ENCODE results near the gene TBC1D22A. TPM values are rescaled to one million over a fixed set of nuclear protein-coding genes. Genes with fewer than 3 reads are reported as not detected.
"Not testable (repeated sequence)": the region's sequence is repeated elsewhere in the genome, so short reads cannot be mapped to it uniquely, and the experiment has no call there.

TBC1D22A gene, protein sequence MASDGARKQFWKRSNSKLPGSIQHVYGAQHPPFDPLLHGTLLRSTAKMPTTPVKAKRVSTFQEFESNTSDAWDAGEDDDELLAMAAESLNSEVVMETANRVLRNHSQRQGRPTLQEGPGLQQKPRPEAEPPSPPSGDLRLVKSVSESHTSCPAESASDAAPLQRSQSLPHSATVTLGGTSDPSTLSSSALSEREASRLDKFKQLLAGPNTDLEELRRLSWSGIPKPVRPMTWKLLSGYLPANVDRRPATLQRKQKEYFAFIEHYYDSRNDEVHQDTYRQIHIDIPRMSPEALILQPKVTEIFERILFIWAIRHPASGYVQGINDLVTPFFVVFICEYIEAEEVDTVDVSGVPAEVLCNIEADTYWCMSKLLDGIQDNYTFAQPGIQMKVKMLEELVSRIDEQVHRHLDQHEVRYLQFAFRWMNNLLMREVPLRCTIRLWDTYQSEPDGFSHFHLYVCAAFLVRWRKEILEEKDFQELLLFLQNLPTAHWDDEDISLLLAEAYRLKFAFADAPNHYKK
- 7.1 and 7.2 TPM in 2 replicates for total RNA-seq (2014; rRNA removed; shearing (Covaris generic))

DNA sequence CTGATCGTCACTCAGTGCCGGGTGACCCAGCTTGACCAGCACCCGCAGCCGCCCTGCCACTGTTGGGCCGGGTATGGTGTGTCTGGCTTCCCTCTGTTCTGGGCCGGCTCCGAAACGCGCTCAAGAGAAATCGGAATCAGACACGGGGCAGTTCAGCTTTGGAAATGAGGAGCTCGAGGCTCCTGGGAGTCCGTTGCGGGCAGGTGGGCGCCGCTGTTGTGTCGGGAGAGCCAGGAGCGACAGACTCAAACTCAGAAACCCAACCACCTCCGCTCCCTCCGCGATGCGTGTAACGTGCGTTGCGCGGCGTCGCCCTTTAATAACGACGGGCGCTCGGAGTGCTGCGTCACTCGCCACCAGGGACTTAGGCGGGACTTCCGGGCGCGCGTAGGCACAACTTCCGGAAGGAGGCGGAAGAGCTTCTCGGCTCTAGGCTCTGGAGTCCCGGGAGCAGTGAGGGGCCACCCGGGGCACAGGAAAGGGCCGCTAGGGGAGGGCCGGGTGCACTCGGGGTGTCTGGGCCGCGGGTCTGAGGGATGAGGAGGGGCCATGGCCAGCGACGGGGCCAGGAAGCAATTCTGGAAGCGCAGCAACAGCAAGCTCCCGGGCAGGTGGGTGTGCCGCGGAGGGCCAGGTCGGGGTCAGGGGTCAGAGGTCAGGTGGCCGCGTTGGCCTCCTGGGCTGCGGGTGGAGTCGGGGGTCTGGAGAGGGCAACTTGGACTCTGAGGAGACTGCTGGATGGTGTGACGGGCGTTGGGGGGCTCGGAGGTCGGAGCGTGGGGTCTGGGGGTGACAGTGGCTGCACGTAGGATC, at the start of gene TBC1D22A:
TBC1D22A (plus strand) TSS at position 413 of the 813 bp plus-strand sequence; CDS start at position 550, 137 bp downstream.
- DNase-seq (ENCODE audit: low read depth), result peak; percentile 91

DNA sequence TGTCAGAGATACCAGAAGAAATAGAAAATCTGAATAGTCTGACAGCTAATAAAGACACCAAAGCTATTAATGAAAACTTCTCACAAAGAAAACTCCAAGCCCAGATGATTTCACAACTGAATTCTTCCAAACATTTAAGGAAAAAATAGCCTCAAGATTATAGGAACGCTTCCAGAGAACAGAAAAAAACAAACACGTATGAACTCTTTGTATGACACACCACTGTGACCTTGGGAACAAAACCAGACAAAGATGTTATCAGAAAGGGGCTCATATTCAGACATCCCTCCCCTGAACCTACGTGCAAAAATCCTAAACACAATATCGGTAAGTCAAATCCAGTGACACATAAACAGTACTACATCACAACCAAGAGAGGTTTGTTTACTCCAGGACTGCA, 47.9 kb upstream of the TBC1D22A start:
- DNase-seq (ENCODE audit: low read depth), result no peak

DNA sequence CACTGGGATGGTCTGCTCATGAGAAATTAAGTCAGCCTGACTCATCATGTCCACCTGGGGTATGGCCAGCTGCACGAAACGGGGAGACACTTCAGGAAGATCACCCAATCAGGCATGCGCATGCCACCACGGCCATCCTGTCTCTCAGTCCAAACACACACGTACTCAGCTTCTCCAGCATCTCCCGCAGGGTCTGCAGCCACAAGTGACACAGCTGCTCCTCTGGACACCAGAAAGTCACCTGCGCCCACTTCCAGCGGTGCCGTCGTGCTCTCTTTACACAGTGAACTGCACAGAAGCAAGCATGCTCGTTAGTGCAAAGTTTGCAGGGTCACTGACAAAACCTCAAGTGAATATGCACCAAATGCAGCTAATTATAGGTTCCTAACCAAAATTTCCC, 42.5 kb upstream of the TBC1D22A start:
- DNase-seq (ENCODE audit: low read depth), result no peak

DNA sequence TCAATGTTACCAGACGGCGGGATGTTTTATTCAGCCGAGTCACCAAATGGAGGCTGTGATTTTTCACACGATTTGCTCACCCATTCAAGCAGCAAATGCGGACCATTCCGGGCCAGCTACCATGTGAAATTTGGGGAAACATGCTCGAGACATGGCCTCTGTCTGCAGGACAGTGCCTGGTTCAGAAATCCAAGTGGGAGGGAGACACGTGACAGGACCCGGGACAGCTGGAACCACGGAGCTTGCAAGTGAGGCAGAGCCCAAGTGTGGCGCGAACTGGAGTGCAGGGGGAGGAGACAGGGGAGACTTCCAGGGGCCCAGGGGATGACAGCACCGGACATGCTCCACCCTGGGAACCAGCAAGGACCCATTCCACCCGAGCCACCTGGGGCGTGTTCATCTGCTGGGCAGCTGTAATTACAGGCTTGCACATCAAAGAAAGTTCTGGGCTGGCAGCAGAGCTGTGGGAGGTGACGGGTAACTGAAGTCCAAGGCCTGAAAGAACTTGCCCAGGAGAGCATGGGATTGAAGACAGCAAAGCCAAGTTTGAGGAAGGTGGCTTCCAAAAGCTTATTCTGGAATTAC, 40.9 kb upstream of the TBC1D22A start:
- DNase-seq (ENCODE audit: low read depth), result no peak

DNA sequence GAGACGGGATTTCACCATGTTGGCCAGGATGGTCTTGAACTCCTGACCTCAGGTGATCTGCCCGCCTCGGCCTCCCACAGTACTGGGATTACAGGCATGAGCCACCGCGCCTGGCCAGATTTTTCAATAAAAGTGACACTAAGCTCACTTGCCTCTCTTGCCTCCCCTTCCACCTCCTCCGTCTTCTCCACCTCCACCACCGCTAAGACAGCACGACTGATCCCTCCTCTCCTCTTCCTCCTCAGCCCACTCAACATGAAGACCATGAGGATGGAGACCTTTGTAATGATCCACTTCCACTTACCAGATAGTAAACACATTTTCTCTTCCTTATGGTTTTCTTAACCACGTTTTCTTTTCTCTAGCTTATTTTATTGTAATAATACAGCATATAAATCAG, 38.6 kb upstream of the TBC1D22A start:
- no peak for DNase-seq (ENCODE audit: low read depth)

DNA sequence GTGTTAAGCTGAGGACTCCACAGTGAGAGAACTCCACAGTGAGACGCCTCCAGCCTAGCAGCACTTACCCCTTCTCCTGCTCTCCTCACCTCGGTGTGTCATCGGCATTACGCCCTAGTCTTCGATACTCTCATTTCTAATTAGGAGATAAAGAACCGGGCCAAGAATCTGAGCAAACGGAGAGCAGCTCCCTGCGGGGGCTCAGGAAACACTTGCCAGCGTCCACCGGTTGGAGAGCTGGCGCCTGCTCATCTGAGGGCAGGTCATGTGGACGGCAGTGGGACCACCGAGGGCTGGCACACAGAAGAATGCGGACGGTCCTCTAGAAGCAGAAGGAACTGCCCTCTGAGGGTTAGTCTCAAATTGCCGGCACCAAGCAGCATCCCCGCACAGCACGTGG, 37.4 kb upstream of the TBC1D22A start:
- DNase-seq (ENCODE audit: low read depth), result no peak

DNA sequence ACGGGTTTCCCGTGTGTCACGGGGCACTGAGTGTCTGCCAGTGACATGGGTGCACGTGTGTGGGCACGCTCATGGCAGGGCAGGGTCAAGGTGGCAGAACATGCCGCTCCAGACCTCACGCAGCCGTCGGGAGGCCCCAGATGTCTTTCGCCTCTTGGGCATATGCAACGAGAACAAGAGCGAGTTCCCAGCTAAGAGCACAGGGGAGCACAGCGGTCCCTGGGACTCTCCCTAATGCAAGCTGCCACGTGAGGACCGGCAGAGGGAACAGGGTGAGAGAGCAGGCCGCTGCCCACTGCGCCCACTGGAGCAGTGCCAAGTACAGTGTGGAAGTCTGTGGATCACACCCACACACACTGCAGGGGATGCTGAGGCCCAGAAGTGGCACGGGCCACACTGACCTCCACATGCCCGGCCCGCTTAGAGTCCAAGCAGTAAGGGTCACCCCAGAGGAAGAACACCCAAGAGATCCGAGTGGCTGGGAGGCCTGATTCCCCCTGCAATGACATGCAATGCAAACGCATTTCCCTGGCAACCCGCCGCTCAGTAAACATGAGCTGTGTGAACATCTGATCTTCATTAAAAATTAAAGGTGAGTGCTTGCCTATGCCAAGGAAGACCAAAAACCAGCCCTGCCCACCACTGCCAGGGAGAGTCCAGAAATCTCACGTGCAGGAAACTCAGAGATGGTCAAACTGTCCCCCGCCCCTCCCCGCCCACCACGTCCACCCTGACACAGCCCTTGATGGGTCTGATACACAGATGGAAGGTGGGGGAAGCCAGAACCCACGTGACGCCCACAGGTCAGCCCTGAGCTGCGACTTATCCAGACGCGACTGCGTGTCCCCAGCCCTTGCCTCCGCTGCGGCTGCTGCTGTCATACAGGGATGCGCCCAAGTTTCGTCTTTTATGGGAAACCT, 36.1 kb upstream of the TBC1D22A start:
- DNase-seq (ENCODE audit: low read depth), result no peak

DNA sequence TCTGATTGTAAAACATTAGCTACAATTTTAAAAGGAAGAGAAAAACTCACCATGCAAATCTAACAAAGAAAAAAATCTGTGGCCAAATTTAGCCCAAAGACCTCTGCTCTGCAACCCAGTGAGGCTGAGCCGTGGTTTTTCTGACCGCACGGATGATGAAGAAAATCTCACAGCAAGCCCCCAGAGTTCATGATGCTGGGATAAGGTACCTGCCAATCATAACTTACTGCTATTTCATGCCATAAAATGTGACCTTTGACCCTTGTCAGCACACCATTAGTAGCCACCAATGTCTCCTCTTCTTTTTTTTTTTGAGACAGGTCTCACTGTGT, 35.5 kb upstream of the TBC1D22A start:
- DNase-seq (ENCODE audit: low read depth), result no peak

DNA sequence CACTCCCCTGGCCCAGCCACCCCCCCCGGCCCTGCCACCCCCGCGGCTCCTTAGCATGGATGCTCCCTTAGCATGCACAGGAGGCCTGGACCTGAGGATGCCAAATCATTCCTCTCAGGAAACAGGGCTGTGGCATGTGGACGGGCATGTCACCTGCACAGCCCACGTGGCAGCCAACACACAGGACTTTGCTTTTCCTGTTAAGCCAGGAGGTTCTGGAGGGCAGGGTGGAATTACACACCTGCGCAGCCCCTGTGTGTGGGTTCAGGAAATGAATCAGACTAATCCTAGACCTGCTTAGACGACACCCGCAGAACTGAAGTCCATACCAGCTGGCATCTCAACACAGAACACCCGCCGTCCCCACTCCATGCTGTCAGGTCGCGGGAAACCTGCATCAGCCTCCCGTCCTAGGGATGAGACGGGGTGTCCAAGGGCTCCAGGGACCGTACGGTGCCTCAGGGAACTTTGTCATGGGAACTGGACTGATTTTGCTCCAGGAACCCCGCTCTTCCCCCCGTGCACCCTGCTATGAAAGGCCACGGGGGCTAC, 34.6 kb upstream of the TBC1D22A start:
- no peak for DNase-seq (ENCODE audit: low read depth)

DNA sequence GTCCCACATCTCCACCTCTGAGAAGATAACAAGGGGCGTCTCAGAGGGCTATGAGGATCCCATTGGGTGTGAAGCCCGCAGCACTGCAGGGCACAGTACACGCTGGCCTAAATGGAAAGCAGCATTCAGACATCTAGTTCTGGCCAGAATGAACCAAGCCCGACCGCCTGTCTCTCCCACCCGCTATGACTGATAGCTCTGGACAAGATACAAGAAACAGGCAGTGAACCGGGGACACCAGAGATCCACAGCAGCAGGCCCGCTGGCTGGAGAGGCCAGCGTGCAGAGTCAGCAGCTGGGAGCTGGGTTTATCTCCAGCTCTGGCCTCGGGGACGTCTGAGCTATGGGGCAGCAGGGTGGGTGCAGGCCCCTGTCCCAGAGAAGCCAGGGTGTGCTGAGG, 34.0 kb upstream of the TBC1D22A start:
- DNase-seq (ENCODE audit: low read depth), result no peak

DNA sequence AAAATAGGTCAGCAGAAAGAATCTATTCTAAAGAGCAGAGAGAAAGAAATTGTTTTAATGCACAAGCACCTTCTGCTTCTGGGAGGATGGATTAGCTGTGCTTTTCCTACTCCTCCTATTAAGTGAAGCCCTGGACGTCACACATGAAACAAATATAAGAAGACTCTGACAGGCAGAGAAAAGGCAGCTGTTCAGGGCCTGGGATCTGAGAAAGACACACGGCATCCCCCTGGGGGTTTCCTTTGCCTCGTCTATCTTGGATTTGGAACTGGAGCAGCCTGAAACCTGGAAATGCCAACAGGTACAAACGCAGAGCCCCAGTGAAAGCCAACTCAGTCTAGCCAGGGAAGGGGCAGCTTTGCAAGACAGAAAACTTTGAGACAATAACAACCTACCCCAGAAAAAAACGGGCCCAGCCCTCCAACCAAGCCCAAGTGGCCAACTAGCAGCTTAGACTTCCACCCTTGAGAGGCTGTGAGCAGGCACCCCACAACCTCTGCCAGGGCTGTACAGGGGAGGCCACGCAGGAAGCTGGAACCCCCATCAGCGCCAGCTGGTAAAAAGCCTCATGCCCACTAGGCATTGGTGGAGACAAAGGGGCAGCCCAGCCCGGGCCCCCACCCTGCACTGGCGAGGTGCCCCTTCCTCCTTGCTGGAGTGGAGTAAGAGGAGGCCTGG, 31.7 kb upstream of the TBC1D22A start:
- no peak for DNase-seq (ENCODE audit: low read depth)

DNA sequence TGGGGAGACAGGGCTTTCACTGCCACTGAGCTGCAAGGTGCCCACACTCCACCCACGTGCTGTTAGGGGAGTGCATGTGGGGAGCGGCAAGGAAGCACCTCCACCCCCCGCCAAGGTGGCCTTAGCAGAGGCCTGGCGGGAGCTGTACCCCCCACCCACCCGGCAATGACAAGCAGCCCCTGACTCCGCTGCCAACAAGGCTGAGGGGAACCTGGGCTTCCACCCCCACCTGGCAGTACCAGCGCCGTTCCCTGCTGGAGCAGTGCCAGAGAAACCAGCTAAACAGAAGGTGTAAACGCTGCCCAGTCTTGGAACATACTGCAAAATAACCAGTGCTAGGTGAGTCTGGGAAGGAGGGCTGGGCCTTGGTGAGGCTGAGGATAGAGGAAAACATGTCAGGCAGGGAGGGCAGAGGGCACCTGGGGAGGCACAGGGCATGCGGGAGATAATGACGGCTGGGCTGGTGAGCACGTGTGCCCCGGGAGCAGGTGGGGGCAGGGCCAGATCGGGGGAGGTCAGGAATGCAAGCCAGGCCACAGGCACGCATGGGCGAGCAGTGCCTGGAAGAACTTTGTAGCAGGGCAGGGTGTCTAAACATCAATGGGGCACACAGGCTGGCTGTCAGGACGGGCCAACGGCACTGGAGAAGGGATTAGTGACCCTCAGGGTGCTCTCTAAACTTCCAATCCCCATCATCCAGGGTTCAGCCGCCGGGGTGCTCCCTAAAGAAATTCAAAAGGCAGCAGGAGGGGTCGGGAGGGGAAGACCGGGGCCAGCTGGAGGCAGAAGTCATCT, 31.0 kb upstream of the TBC1D22A start:
- no peak for DNase-seq (ENCODE audit: low read depth)

DNA sequence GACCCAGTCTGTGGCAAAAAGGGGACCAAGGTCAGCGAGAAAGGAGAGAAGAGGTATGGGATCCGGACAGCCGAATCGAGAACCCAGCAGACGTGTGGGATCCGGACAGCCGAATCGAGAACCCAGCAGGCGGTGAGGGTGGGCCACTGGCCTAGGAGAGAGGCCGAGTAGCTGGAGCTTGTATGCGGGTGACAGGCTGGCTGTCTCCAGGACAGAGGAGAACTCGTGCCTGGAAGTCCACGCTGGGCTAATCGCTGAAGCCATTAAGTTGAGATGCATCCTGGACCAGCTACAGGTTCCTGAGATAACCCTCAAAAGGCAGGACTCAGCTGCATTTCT, 30.4 kb upstream of the TBC1D22A start:
- DNase-seq (ENCODE audit: low read depth), result no peak

DNA sequence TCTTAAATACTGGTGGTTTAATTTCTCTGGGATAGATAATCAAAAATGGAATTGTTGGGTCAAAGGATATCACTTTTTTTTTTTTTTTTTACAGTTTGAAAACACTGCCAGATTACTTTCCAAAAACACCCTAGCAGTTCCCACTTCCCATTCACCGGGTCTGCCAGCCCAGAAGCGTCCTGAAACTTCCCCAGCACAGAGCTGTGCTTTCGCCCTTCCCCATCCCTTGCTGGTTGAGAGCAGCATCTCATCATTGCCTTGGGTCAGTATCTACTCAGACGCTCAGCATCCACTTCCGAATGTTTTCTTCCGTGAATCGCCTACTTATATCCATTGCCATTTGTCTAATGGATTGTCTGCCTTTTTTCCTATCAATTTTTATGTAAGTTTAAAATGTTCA, 29.9 kb upstream of the TBC1D22A start:
- no peak for DNase-seq (ENCODE audit: low read depth)

DNA sequence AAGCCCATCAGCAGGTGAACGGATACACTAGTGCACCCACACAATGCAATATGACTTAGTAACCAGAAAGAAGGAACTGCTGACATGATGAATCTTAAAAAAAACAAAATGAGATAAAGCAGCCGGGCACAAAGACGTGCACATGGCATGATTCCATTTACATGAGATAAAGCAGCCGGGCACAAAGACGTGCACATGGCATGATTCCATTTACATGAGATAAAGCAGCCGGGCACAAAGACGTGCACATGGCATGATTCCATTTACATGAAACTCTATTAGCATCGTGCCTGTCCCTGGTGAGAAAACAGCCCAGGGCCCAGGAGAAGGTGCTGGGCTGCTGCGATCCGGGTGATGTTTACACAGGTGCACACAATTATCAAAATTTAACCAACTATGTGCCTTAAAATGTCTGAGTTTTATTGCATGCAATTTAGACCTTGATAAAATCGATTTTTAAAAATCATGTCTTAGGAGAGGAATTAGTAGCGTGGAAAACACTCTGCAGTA, 28.2 kb upstream of the TBC1D22A start:
- DNase-seq (ENCODE audit: low read depth), result not testable (repeated sequence)

DNA sequence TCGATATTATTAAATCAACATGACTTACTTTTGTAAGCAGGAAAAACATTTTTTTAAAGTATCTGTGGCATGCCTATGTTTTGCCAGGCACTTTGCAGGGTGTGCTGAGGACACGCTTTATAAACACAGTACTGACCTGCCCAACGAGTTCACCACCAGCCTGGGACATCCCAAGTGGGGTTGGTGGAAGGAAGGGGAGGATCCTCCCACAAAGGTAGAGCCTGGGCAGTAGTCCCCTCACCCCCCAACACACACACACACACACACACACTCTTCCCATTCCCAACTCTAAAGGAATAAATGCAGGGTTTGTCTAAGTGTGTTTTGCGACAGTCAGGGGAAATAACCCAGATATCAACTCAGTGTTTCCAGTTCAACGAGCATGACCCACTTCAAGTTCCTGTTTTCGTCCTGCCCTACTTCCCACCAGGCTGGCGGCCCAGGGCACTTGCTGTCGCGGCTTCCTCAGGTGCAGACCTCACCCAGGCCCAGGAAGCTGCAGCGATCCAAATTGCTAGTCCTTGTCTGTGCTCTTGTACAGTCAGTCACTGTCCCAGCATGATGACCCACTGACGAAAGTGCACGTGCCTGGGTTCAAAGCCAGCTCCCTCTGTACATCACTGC, 27.5 kb upstream of the TBC1D22A start:
- no peak for DNase-seq (ENCODE audit: low read depth)

DNA sequence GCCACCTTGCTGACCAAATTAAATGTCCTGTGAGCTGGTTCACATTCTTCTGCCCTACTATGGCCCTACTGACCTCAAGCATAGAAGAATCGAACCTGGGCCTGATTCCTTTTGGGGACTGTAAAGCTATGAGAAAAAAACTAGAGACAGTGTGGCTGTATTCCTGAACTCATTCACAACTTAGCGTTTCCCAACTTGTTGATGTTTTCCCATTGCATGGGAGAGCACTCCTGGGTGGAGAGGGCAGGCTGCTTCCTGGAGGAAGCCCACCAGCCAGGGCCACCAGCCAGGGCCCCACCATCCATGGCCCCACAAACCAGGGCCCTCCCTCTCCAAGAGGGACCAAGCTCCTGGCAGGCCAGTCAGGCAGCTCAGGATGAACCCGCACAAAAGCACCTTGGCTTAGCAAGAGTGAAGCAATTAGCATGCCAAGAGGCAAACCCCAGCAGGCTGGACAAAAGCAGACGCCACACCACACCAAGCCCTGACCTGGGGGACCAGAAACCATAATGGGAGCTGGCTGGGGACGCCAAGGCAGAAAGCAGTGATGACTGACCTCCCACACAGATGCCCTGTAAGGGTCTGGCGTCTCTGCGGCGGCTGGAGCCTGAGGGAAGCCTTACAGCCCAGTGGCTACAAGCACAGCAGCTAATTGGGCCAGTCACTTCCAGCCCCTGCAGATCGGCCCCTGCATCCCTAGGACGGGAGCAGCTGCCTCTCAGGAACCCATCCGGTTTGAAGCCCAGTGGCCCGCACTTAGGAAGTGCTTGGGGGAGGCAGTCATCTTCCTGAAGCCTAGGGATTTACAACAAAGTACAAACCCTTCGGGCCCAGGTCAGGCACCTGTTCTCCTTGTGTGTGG, 26.5 kb upstream of the TBC1D22A start:
- DNase-seq (ENCODE audit: low read depth), result no peak

DNA sequence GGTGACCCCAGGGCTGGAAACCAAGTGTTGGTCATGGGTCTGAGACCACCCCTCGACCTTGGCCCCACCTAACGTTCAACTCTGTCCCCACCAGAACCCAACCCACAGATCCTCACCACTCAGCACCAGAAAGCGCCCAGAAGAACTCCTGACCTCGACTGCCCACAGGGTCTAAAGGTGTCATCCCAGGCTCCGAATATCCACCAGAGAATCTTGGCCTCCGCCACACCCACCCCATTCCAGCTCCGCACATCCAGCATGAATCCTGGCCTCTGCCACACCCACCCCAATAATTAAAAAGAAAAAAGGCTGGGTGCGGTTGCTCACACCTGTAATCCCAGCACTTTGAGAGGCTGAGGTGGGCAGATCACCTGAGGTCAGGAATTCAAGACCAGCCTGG, 25.7 kb upstream of the TBC1D22A start:
- DNase-seq (ENCODE audit: low read depth), result no peak

All from RPMI7951 (cell line).